Cardiac muscle cell (in vitro differentiated cells and primary cell): ENCODE results near the gene RPUSD3. TPM values are rescaled to one million over a fixed set of nuclear protein-coding genes. Genes with fewer than 3 reads are reported as not detected.

Experiments
- DNase-seq, 2 donors: peaks; one replicate each; pipeline versions ENCODE4 v3.0.0 to v3.0.0-alpha.2; 2010 to 2017; ENCODE audit warnings: low read depth in 1 of 2, low spot score in 1 of 2
- H3K27ac ChIP-seq: fragments of 200-600 bp; sonication (generic); 2 replicates; pipeline ENCODE4 v1.5.1; 2016
- H3K27me3 ChIP-seq: fragments of 200-600 bp; sonication (generic); 2 replicates; pipeline ENCODE4 v1.6.0; 2016; ENCODE audit warnings: control low read depth
- H3K36me3 ChIP-seq: fragments of 200-600 bp; sonication (generic); 2 replicates; pipeline ENCODE4 v1.5.1; 2016; ENCODE audit warnings: control low read depth
- H3K4me1 ChIP-seq: fragments of 200-600 bp; sonication (generic); 2 replicates; pipeline ENCODE4 v1.8.1; 2017; ENCODE audit warnings: low read depth, mild to moderate bottlenecking, mixed run types
- H3K4me3 ChIP-seq: fragments of 200-600 bp; sonication (generic); 2 replicates; pipeline ENCODE4 v1.5.1; 2016; ENCODE audit warnings: mild to moderate bottlenecking
- H3K9me3 ChIP-seq: fragments of 200-600 bp; sonication (generic); 2 replicates; pipeline ENCODE4 v1.5.1; 2017; ENCODE audit warnings: low read depth, mild to moderate bottlenecking, control low read depth
- CTCF ChIP-seq: IDR thresholded peaks from 2 replicates; pipeline ENCODE4 v1.5.1; 2012; ENCODE audit warnings: low read depth, mild to moderate bottlenecking, low read length
- polyA plus RNA-seq: library from polyadenylated mRNA; unstranded; fragments of >200 nt; fragmentation: Nextera tagmentation; extraction: Ambion mirVana; gene quantifications from 2 replicates; pipeline ENCODE4 v1.2.1, GENCODE V29; 2016
- total RNA-seq: library from RNA; depleted of rRNA; stranded (reverse); fragments of >200 nt; gene quantifications from 2 replicates; pipeline ENCODE4 v1.2.3, GENCODE V29; 2016

The RPUSD3 gene
- total and polyA plus RNA-seq, 2 experiments from 2014 or later, result 78.1 to 122 TPM

- H3K9me3 ChIP-seq, result no peaks in the 10 kb centered on the region
- peaks cover 11% of the 10 kb centered on the region for H3K4me1 ChIP-seq
- no peak for TF ChIP-seq CTCF
- no peak overlapping the region for H3K4me3 ChIP-seq
- no peaks in the 10 kb centered on the region for H3K27me3 ChIP-seq
- no peak overlapping the region for H3K27ac ChIP-seq
- DNase-seq, result no peak
- H3K36me3 ChIP-seq, result no peaks in the 10 kb centered on the region
Observed at GRCh38 chr3:9812870-9813483, 30.8 kb downstream of the RPUSD3 start.

DNA sequence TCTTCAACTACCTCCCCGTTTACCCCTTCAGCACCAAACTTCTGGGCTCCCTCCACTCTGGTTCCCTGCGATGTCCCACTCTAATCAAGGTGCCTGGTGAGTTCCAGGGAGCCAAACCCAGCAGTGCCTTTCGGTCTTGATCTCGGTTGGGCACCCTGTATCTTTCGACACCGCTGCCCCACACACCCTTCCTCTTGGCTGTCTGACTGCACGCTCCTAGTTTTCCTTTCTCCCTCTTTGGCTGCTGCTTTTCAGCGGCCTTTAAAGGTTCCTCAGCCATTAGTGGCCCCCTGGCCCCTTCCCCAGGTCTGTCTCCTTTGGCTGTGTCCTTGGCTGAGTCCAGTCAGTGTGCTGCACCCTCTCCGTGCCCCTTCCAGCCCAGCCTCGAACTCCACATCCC lies 33.0 kb downstream of the RPUSD3 start:
- peaks cover 4% of the 10 kb centered on the region for H3K36me3 ChIP-seq
- H3K9me3 ChIP-seq, result no peaks in the 10 kb centered on the region
- peaks cover 11% of the 10 kb centered on the region for H3K4me1 ChIP-seq
- no peak overlapping the region for H3K4me3 ChIP-seq
- no peak for DNase-seq
- no peak overlapping the region for H3K27ac ChIP-seq
- H3K27me3 ChIP-seq, result no peaks in the 10 kb centered on the region
- no peak for TF ChIP-seq CTCF

GRCh38 chr3:9810433-9810770 lies 33.4 kb downstream of the RPUSD3 start:
- H3K4me3 ChIP-seq, result peak overlapping the region; percentile 44
- no peaks in the 10 kb centered on the region for H3K27me3 ChIP-seq
- no peak overlapping the region for H3K27ac ChIP-seq
- peaks cover 4% of the 10 kb centered on the region for H3K36me3 ChIP-seq
- no peak for TF ChIP-seq CTCF
- peaks cover 11% of the 10 kb centered on the region for H3K4me1 ChIP-seq
- no peaks in the 10 kb centered on the region for H3K9me3 ChIP-seq
- no peak for DNase-seq

- peaks cover 9% of the 10 kb centered on the region for H3K36me3 ChIP-seq
- peak; percentile 66 to 70 for DNase-seq
- no peak for TF ChIP-seq CTCF
- H3K27ac ChIP-seq, result peak within 1 kb of the TSS; percentile 45
- no peaks in the 10 kb centered on the region for H3K9me3 ChIP-seq
- H3K27me3 ChIP-seq, result no peaks in the 10 kb centered on the region
- peaks cover 11% of the 10 kb centered on the region for H3K4me1 ChIP-seq
- H3K4me3 ChIP-seq, result peak within 1 kb of the TSS; percentile 44
Observed at GRCh38 chr3:9809615-9810432, 34.0 kb downstream of the RPUSD3 start, which contains the start of gene TTLL3. Gene TTLL3, plus strand, starts transcription at chr3:9810262. Its CDS starts 400 bp downstream, at chr3:9810662.

DNA sequence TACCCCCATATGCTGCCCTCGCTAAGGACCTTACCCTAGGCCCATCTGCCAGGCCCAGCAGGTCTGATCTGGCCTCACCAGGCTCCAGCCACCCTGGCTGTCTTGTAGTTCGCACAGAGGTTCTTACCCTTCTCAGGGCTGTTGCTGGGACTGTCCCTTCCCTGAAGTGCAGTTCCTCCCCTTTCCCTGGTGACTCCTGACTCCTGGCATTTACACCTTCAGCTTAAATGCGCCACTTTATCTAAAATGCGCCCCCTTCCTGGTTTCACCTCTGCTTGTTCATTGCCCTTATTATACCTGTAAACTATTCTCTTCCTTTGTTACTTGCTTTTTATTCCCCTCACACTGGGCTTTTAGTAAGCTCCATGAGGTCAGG lies 34.6 kb downstream of the RPUSD3 start:
- H3K4me1 ChIP-seq, result peaks cover 11% of the 10 kb centered on the region
- DNase-seq, result no peak
- H3K27me3 ChIP-seq, result no peaks in the 10 kb centered on the region
- H3K27ac ChIP-seq, result peak overlapping the region; percentile 45
- TF ChIP-seq CTCF, result no peak
- peaks cover 15% of the 10 kb centered on the region for H3K36me3 ChIP-seq
- H3K9me3 ChIP-seq, result no peaks in the 10 kb centered on the region
- peak overlapping the region; percentile 44 for H3K4me3 ChIP-seq
